NCI-H146 treated with DMSO at 0.1 percent for 48 hours (cell line): ENCODE measurements around the gene LRP5.

Experiments used
- DNase-seq: peaks from one replicate; lab custom pipeline; 2025; ENCODE audit not compliant: unreplicated experiment; lab: John Stamatoyannopoulos, UW

Gene LRP5

DNA sequence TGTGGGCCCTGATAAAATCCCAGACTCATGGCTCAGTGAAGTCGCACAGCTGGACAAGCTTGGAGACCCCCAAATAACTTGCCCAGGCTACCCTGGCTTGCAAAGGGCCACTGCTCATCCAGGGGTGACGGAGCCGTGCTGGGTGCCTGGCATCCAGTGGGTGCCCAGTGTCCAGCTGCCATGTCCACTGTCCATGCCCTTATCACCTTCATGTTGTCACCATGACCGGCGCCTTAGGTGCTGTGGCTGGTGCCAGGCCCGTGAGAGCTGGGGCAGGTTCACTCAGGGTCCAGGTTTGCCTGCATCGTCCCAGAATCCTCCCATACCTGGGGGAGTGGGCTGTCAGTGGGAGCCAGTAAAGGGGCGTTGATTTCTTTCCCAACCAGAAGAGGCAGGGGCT lies 57.4 kb downstream of the LRP5 start:
- DNase-seq = no peak

DNA sequence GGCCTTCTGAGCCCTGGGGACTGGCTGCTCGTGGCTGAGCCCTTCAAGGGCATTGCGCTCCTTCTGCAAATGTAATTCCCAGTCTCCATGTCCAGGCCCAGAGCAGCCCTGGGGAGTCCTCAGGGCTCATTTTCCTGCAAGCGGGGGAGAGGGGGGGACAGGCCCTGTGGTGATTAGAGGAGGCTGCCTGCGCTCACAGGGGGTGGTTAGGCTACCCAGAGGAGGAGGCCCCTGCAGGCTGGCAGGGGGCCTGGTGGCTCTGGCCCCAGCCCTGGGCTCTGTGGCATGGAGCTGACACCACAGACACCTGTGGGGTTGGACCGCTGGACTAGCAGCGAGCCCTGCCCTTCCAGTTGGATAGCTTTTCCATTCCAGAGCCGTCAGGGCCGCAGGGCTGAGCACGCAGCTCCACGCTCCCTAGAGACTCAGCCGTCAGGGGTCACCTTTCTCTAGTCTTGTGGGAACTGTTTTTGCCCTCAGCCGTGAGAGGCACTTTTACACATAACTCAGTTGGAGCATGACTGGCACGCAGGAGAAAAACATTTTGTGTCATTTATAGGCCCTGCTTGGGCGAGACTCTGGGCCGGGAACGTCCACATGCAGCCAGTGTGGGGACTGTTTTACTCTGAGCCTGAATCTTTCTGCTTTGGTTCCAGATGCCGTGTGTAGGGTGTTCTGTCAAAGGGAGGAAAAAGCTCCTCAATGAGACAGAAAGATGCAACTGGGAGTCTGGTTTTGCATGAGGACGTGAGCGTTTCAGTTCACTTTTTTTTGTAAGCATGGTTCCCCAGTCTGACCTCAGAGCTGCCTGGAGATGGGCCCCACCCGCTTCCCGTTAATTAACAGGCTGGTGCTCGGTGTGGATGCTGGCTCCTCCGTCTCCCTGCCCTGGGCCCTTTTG lies 58.1 kb downstream of the LRP5 start:
- no peak for DNase-seq

DNA sequence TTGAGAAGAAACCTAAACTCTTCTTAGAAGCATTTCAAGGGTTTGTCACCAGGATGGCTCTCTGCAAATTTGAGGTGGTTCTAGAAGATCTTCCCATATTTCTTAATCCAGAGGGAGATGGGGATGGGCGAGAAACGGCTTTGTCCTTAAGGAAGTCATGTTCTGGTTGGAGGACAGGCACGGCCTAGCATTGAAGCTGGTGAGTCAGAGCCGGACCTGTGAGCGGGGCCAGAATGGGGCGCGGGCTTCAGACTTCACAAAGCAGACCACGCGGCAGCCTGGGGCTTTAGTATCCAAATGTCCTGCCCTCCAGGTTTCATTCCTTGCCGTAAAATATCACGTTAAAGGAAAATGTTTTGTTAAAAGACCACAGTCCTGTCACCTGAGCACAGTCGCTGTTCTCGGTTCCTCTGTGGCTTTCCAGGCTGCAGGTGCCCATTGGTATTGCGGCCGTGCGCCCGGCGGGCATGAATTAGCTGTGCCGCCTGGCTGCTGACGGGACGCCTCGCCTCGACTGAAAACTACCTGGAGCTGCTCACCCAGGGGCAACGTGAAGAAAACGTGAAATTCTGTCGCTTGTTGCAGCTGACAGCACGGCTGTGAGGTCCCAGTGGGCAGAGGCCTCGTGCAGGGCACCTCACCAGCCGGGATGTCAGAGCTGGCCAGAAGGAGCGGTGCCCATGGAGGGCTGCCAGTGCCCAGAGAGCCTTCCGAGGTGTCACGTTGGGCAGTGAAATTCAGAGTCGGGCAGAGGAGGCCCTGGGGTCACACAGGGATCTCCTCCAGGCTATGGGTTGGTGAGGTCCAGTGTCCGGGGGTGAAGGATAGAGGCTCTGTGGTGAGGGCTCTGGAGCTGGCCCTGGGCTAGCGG lies 59.0 kb downstream of the LRP5 start:
- no peak for DNase-seq

DNA sequence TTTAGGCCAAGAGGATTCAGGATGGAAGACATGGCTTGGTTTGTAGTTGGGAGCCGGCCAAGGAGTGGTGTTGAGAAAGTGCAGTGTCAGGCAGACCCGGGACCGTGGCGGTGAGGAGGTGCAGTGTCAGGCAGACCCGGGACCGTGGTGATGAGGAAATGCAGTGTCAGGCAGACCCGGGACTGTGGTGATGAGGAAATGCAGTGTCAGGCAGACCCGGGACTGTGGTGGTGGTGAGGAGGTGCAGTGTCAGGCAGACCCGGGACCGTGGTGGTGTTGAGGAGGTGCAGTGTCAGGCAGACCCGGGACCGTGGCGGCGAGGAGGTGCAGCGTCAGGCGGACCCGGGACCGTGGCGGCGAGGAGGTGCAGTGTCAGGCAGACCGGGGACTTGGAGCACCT lies 59.7 kb downstream of the LRP5 start:
- DNase-seq = no peak

DNA sequence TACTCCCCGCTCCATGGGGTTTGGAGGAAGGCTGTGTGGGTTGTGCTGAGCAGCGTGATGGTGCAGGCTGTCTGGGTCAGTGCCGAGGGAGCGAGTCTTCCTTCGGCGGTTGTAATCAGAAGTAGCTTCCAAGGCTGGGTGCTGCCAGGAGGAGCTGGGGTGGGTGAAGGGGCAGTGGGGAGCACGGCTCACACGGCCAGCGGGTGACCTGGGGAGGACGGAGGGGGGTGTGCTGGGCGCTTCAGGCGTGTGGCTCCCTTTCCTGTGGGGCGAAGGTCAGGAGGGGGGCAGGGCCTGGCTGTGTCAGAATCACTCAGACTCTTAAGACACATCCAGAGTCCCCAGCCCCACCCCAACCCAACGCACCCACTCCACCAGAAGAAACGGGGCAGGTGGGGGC lies 60.2 kb downstream of the LRP5 start:
- DNase-seq = no peak

DNA sequence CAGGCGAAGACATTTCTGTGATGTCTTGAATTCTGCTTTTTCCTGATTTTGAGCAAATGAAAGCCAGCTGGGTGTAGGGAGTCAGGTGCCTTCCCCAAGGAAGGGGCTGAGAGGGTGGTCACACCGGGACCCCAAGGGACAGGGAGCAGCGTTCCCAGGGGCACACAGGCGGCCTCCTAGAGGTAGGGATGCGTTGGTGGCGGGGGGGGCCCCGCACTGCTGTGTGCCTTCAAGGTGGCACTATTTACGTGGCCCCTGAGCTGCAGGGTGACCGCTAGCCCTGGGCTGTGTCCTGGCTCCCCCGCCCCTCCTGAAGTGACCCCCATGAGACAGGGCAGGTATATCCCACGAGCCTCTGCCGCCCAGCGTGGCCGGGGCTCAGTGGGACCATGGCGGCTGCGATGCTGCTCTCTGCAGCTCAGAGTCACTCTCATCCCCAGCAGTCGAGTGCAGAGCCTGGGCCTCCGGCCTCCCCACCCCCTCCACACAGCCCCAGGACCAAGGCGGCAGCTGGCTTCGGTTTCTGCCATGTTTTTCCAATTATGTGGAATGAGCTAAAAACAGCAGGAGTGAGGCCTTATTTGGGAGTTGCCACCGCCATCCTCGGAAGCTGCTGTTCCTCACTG lies 60.9 kb downstream of the LRP5 start:
- no peak for DNase-seq

DNA sequence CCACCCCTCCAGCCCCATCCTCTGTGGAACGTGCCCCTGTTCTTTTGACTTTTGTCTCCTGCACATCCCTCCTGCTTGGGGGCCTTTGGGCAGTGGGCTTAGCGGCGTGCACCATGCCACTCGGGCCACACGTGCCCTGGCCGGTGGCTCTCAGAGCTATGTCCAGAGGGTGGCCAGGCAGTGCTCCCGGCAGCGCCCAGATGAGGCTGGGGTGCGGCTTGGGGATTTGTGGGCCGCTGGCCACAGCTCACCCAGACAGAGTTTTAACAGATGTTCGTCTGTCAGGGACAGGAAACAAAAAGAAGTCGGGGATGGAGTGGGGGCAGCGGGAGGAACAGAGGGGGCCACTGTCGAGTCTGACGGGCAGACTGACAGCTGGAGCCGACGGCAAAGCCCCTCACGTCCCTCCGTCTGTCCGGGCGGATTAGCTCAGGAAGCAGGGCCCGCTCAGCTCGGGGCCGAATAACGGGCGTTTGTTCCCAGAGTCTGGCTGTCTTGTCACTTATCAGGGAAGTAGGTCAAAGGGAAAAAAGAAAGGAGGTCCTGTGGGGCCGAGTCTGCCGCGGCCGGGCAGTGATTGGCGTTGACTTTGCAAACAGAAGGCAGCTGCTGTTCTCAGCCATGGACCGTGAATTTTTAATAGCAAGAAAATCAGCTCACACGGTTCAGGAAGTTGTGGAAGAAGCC lies 61.6 kb downstream of the LRP5 start:
- DNase-seq = no peak

DNA sequence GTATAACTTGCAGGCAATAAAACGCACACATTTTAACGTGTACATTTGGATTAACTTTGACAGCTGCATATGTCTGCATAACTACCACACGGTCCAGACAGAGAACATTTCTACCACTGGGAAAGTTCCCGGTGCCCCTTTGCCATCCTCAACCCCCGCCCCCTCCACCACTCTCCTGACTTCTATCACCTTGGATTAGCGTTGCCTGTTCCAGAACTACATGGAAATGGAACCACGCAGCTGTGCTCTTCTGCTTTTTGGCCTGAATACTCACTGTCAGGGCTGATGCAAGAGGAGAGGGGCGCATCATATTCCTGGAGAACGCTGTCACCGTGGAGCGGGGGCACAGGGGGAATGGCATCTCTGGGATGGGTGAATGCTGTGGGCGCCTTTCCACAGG lies 62.1 kb downstream of the LRP5 start:
- no peak for DNase-seq

DNA sequence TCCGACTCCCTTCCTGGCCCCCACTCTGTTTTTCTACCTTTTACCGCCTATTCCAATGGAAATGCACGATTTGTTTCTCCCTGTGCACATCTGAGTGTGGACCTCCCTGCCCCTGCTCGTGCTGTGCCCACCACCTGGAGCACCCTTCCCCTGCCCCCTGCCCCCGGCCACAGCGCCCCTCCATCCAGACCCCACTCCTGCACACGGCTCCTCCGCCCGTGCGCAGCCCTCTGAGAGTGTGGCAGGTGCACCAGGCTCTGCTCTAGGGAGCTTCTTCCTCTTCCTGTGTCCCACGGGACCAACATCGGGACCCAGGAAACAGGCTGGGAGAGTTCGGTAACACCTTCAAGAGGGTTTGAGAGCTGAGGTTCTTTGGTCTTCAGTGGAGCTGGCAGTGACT lies 62.9 kb downstream of the LRP5 start:
- DNase-seq = no peak

DNA sequence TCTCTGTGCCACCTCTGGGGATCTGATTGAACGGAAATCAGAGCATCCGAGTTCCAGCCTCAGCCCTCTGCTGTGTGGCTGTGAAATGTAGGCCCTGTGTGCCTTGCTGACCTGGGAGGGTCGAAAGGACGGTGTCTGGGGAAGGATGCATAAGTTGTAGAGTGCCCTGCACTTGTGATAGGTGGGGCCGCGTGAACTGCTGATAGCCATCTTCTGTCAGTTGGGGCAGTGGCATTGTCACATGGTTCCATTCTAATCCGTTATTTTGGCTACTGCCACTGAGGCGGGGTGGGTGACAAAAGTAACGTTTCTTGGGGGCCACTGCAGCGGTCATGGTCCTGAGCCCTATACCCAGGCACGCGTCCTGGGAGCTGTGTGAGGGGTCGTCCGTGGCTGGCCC lies 63.4 kb downstream of the LRP5 start:
- DNase-seq = no peak

DNA sequence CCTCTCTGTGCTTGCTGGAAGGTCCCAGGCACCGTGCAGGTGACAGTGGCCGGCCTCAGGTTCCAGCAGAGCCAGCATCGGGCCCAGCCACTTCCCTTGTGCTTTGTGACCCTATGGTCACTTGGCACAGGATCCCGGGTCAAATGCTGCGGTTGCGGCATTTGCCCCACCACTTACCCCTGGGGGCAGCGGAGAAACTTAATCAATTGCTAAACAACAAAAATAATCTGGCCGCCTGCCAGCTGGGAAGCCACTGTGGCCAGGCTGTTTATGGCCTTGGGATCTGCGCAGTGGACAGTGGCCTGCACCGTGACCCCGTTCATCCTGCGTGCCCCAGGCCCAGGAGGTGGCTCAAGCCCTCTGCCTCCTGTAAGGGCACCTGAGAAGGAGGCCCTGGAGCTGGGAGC lies 65.0 kb downstream of the LRP5 start:
- no peak for DNase-seq

DNA sequence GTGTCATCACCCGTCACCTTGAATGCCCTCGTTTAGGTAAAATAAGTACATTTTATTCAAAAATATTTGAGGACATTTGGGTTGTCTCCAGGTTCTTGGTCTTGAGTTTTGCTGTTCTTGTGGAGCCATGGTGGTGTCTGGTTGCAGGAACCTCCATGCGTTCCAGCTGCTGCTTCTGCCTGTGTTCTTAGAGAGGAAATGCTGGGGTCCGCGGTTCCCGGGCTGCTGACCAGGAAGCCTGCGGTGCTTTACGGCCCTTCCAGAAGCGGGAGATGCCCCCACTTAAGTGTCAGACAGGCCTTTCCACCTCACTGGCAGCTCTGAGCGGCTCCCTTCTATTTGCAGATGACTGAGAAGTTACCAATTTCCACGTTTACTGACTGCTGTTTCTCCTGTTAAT lies 66.8 kb downstream of the LRP5 start:
- DNase-seq = no peak

DNA sequence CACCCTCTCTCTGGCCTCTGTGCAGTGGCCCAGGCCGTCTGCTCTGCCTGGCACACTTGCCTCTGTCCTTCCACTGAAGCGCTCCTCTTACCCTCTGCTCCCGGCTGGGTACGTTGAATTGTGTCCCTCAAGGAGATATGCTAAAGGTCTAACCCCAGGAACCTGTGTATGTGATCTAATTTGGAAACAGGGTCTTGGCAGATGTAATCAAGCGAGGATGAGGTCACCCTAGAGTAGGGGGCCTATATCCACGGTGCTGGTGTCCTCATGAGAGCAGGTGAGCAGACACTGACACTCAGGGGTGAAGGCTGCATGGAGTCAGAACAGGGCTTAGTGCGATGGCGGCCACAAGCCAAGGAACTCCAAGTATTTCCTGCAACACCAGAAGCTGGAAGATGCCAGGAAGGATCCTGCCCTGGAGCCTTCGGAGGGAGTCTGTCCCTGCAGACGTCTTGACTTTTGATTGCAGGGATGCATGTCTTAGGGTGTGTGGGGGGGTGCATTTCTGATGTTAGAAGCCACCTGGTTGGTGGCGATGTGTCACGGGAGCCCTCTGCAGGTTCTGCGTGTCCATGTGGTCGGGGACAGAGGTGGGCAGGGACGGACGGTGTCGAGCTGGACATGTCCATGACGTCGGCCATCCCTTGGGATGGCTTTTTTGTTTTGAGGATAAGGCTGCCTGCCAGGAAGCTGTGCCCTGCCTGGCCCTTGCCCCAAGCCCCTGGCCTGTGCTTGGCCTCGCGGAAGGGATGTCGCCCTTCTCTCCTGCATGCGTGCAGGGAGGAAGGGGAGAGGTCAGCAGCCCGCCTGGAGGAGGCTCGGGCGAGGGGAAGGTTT lies 68.6 kb downstream of the LRP5 start:
- DNase-seq = no peak

DNA sequence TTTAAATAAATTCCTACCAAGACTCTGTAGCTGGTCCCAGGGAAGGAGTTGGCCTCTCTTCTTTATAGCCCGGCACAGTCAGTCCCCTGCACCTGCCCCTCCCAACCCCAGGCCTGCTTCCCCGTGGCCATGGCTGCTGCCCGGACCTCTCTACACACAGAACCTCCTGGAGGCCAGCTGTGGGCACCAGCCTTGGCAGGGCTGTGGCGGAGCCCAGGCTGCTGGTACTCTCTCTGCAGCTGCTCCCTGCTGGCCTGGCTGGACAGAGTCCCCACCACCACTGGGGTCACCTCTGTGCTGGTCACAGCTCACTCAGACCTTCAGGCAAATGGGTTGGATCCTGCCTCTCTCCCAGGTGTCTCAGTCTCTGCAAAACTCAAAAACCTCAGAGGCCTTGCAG lies 69.3 kb downstream of the LRP5 start:
- no peak for DNase-seq

DNA sequence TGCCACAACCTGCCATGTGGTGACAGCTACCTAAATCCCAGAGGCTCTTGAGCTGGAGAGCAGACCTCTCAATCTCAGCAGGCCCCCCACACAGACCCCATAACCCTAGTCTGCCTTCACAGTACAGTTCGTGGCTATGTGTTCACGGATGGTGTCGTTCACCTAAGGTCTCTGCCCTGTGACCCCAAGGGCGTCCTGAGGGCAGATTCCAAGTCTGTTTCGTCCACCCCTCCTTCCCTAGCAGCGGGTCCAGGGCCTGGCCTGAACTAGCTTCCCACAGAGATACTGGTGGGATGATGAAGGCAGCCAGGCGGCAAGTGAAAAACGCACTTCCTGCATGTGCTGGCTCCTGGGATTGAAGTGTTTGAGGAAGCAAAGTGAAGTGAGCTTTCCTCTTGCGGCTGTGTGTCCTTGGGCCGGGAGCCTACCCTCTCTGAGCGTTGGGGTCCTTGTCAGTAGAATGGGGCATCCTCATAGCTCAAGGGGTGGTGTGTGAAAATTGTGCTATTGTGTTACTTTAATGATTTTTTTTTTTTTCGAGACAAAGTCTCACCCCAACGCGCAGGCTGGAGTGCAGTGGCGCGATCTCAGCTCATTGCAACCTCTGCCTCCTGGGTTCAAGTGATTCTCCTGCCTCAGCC lies 70.1 kb downstream of the LRP5 start:
- no peak for DNase-seq

DNA sequence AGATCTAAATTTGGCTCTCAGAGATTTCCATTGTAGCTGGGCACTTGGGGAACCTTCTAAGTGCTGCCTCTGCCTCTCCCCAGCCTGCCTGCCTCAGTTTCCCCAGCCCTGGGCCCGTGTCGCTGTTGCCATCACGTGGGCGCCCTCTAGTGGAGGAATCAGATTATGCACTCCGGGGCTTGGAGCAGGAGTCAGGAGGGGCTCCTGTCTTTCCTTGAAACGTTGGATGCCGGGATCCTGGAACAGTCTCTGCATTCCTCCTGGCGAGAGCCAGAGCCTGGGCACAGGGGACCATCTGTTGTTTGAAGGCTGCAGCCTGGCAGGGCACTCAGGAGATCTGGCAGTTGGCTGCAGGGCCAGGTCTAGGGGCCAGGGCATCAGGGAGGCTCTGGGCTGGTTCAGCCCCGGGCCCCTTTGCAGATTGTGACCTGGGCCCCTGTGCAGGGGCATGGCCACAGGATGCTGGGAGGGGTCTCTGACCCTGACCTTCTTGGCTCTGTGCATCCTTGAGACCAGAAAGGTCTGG lies 71.6 kb downstream of the LRP5 start:
- no peak for DNase-seq

DNA sequence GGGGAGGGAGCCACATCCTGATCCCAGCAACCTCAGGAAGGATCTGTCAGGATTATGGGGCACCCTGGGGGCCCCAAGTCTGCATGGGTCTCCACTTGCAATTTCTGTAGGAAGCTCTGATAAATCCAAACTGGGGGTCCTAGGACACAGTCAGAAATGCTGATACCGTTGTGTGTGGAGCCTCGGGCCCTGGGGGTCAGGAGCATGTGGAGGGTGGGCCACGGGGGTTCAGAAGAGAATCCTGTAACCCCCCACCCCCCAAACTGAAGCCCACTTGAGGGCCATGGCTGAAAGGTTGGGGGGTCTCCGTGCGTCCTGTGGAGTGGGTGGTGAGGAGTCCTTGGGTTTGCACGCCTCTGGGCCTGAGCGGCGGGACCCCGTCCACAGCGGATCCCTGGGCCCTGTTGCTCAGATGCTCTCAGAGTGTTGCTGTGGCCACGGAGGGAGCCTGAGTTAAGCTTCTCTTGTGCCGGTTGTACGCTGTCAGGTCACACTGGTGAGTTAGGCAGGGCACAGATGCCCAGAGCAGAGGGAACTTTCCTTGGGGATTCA lies 72.2 kb downstream of the LRP5 start:
- DNase-seq = no peak

DNA sequence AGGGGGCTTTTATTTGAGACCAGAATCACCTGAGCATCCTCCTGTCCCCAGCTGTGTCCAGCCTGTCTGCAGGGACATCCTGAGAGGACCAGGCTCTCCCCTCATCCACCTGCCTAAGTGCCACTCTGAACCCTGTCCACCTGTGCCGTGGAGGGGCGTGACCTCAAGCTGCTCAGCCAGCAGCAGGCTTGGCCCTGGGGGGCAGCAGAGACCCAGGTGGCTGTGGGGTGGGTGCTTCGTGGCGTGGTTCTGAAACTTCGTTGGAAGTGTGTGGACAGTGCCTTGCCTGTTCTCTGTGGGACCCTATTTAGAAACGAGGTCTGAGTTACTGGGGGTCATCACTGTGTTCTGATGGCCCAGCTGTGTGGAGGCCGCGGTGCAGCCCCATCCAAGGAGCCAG lies 72.7 kb downstream of the LRP5 start:
- DNase-seq = no peak

DNA sequence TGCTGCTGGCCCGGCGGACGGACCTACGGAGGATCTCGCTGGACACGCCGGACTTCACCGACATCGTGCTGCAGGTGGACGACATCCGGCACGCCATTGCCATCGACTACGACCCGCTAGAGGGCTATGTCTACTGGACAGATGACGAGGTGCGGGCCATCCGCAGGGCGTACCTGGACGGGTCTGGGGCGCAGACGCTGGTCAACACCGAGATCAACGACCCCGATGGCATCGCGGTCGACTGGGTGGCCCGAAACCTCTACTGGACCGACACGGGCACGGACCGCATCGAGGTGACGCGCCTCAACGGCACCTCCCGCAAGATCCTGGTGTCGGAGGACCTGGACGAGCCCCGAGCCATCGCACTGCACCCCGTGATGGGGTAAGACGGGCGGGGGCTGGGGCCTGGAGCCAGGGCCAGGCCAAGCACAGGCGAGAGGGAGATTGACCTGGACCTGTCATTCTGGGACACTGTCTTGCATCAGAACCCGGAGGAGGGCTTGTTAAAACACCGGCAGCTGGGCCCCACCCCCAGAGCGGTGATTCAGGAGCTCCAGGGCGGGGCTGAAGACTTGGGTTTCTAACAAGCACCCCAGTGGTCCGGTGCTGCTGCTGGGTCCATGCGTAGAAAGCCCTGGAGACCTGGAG lies 74.1 kb downstream of the LRP5 start:
- no peak for DNase-seq
